ENCODE measurements around the gene CHN2. TPM values are rescaled to one million over a fixed set of nuclear protein-coding genes. Genes with fewer than 3 reads are reported as not detected.

Gene CHN2
- polyA plus RNA-seq, 2 of the 4 experiments (the other 2 are of a cell fraction), result 0.06 TPM; not detected in 1

- H3K9me3 ChIP-seq, result no peaks in the 10 kb centered on the region
- no peak overlapping the region for H3K4me2 ChIP-seq
- DNase-seq (ENCODE audit: low read depth in 1 of 2, low spot score in 1 of 2) (no peak), FAIRE-seq (no peak), ATAC-seq (no peak)
- 33% methylated on average over 3 of the region's 3 CpGs for WGBS (ENCODE audit: missing lambda C conversion rate)
- no peak overlapping the region for H3K27ac ChIP-seq
- TF ChIP-seq ZSCAN20 (CRISPR knock-in tag; IDR thresholded peaks at IDR 0.05) (no peak), HMGXB4 (CRISPR knock-in tag; IDR thresholded peaks at IDR 0.05; ENCODE audit: borderline replicate concordance) (no peak), RNF2 (IDR thresholded peaks at IDR 0.05; ENCODE audit: borderline replicate concordance, low read depth) (no peak), POLR2AphosphoS2 (conservative IDR thresholded peaks at IDR 0.05; ENCODE audit: low read length) (no peak), ATOH8 (CRISPR knock-in tag; IDR thresholded peaks at IDR 0.05; ENCODE audit: low read depth) (no peak), SMC3 (IDR thresholded peaks at IDR 0.05) (no peak), EHMT2 (IDR thresholded peaks at IDR 0.05; ENCODE audit: low read depth) (no peak), TP53 (CRISPR knock-in tag; IDR thresholded peaks at IDR 0.05) (no peak), USF2 (IDR thresholded peaks at IDR 0.05) (no peak), MAZ (IDR thresholded peaks at IDR 0.05; ENCODE audit: borderline replicate concordance, low read depth, low read length) (no peak), HOXA7 (CRISPR knock-in tag; IDR thresholded peaks at IDR 0.05) (no peak), HDAC2 (IDR thresholded peaks at IDR 0.05) (no peak), NR3C1 (IDR thresholded peaks at IDR 0.05) (no peak), HOXB13 (CRISPR knock-in tag; IDR thresholded peaks at IDR 0.05; ENCODE audit: low read depth) (no peak), EP300 (IDR thresholded peaks at IDR 0.05) (no peak), PBX3 (IDR thresholded peaks at IDR 0.05) (no peak), SREBF2 (IDR thresholded peaks at IDR 0.05) (no peak), KDM1A (IDR thresholded peaks at IDR 0.05; ENCODE audit: low read depth) (no peak)
- POLR2A ChIA-PET, result no interaction called here
- no peak overlapping the region for H3K4me3 ChIP-seq
- CTCF ChIA-PET, result interaction anchor here (1.0 kb wide), 1 partner anchor 13 kb away, joined by 3 read pairs; no protein-coding TSS in a partner anchor
- no peaks in the 10 kb centered on the region for H3K4me1 ChIP-seq
Observed at GRCh38 chr7:29363636-29364425, 169.3 kb downstream of the CHN2 start.

- ChIA-PET POLR2A (no interaction called here), CTCF (no interaction called here)
- H3K4me2 ChIP-seq, result no peak overlapping the region
- ATAC-seq (no peak), DNase-seq (ENCODE audit: low read depth in 1 of 2, low spot score in 1 of 2) (no peak), FAIRE-seq (no peak)
- no peaks in the 10 kb centered on the region for H3K9me3 ChIP-seq
- no peaks in the 10 kb centered on the region for H3K4me1 ChIP-seq
- WGBS (ENCODE audit: missing lambda C conversion rate), result 6% methylated on average over 1 of the region's 1 CpG
- no peak overlapping the region for H3K4me3 ChIP-seq
- TF ChIP-seq CBX2 (IDR thresholded peaks at IDR 0.05; ENCODE audit: borderline replicate concordance, low read depth), result no peak
- no peak for TF ChIP-seq JUNB (IDR thresholded peaks at IDR 0.05)
- no peak for TF ChIP-seq HOXB5 (CRISPR knock-in tag; IDR thresholded peaks at IDR 0.05)
- no peak for TF ChIP-seq RNF2 (IDR thresholded peaks at IDR 0.05; ENCODE audit: borderline replicate concordance, low read depth)
- no peak for TF ChIP-seq HDAC2 (IDR thresholded peaks at IDR 0.05)
- TF ChIP-seq HOXA7 (CRISPR knock-in tag; IDR thresholded peaks at IDR 0.05), result no peak
- no peak for TF ChIP-seq ESRRA (IDR thresholded peaks at IDR 0.05; ENCODE audit: borderline replicate concordance, low read length)
- TF ChIP-seq RARB (CRISPR knock-in tag; IDR thresholded peaks at IDR 0.05), result no peak
- no peak for TF ChIP-seq BCL3 (IDR thresholded peaks at IDR 0.05)
- no peak for TF ChIP-seq NR3C1 (IDR thresholded peaks at IDR 0.05)
- TF ChIP-seq BHLHE40 (IDR thresholded peaks at IDR 0.05; ENCODE audit: low read depth, low read length), result no peak
- no peak overlapping the region for H3K27ac ChIP-seq
Observed at GRCh38 chr7:29364661-29365060, 170.1 kb downstream of the CHN2 start.

Data from A549 (cell line).